GM12878 (cell line): ENCODE measurements around the gene P3H1. TPM values are rescaled to one million over a fixed set of nuclear protein-coding genes. Genes with fewer than 3 reads are reported as not detected.

Source experiments
- MEF2B ChIP-seq: fragments of 450-650 bp; IDR thresholded peaks from 2 replicates; pipeline ENCODE4 v1.6.1; 2018; ENCODE audit warnings: mild to moderate bottlenecking, moderate library complexity; ENCODE audit not compliant: partially characterized antibody, poor library complexity, severe bottlenecking
- NFYB ChIP-seq: IDR thresholded peaks from 2 replicates; pipeline ENCODE4 v1.6.1; 2011; ENCODE audit warnings: low read depth, mild to moderate bottlenecking, low read length, improper control_type of control experiment, moderate library complexity; ENCODE audit not compliant: insufficient read depth
- SKIL ChIP-seq: fragments of 450-650 bp; IDR thresholded peaks from 2 replicates; pipeline ENCODE4 v1.6.1; 2017; ENCODE audit warnings: mild to moderate bottlenecking, low read depth, inconsistent platforms; ENCODE audit not compliant: poor library complexity, severe bottlenecking
- SREBF1 ChIP-seq: IDR thresholded peaks from 2 replicates; pipeline ENCODE4 v1.6.1; 2012; ENCODE audit warnings: mild to moderate bottlenecking, low read length
- SREBF2 ChIP-seq: IDR thresholded peaks from 2 replicates; pipeline ENCODE4 v1.6.1; 2012; ENCODE audit warnings: mild to moderate bottlenecking, low read length
- USF1 ChIP-seq: IDR thresholded peaks from 2 replicates; pipeline ENCODE4 v1.6.1; 2011; ENCODE audit warnings: borderline replicate concordance, low read depth, mild to moderate bottlenecking, moderate library complexity, mixed read lengths, low read length; ENCODE audit not compliant: insufficient read depth; ENCODE audit errors: extremely low read length
- ZNF207 ChIP-seq: fragments of 450-650 bp; IDR thresholded peaks from 2 replicates; pipeline ENCODE4 v1.6.1; 2014; ENCODE audit warnings: antibody characterized with exemption, mild to moderate bottlenecking, borderline replicate concordance
- ZNF687 ChIP-seq: fragments of 450-650 bp; IDR thresholded peaks from 2 replicates; pipeline ENCODE4 v1.6.1; 2017; ENCODE audit warnings: mild to moderate bottlenecking, moderate library complexity
- polyA plus RNA-seq, 11 experiments: library from polyadenylated mRNA; depleted of rRNA in 4 of 11; unstranded in 6 of 11; stranded (reverse) in 5 of 11; fragments of >200 nt; fragmentation: Nextera tagmentation in 4 of 11; fragmentation: Illumina TruSeq in 1 of 11; extraction: Ambion mirVana in 4 of 11; extraction: Trizol in 1 of 11; gene quantifications; 1 replicate in 1 of 11; 2 replicates in 10 of 11; pipeline versions ENCODE4 v1.2.1 to v1.2.3, GENCODE V29; 2011 to 2016; ENCODE audit warnings: inconsistent platforms in 2 of 11, missing spikeins in 2 of 11, low read depth in 1 of 11
- total RNA-seq, 4 experiments: library from RNA; depleted of rRNA in 3 of 4; stranded (reverse); fragments of >200 nt in 3 of 4; fragmentation: Illumina TruSeq in 1 of 4; extraction: Trizol in 1 of 4; gene quantifications; 2 replicates each; pipeline versions ENCODE4 v1.2.1 to v1.2.3, GENCODE V29; 2013 to 2021

The P3H1 gene
- total and polyA plus RNA-seq, 10 of the 15 experiments (the other 5 are each of a cell fraction or from before 2014, with no cell fraction given) = 0.72 to 42.4 (median 26.0) TPM

DNA sequence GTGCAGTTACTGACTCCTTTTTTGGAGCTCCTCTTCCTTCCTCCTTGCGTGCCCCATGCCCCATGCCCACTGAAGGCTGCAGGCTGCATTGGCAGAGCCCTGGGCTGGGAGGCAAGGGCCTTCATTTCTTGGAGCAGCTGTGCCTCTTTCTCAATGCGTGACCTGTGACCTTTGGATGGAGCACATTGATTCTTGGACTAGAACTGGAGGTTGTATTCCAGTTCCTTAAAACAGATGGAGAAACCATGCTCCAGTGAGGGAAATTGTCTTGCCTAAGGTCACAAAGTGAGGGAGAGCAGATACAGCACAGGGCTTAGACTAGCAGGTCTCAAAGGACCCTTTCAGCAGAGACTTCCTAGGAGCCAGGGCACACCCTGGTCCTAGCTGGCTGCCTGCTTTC is 27.0 kb upstream of the P3H1 start (continued):
- no peak for TF ChIP-seq ZNF687
- no peak for TF ChIP-seq SKIL
- no peak for TF ChIP-seq SREBF1
- no peak for TF ChIP-seq USF1
- no peak for TF ChIP-seq MEF2B
- TF ChIP-seq SREBF2 = no peak
- no peak for TF ChIP-seq NFYB
- TF ChIP-seq ZNF207 = no peak
